NCI-H2227 (cell line): ENCODE measurements around the gene NBAS.
A peak's percentile ranks its signal among the peaks of the same experiment; 100 is the strongest.
"Not testable (repeated sequence)": the region's sequence is repeated elsewhere in the genome, so short reads cannot be mapped to it uniquely, and the experiment has no call there.

Source experiments
- DNase-seq: peaks from one replicate; lab custom pipeline; 2025; ENCODE audit not compliant: unreplicated experiment; lab: John Stamatoyannopoulos, UW

Gene NBAS

DNA sequence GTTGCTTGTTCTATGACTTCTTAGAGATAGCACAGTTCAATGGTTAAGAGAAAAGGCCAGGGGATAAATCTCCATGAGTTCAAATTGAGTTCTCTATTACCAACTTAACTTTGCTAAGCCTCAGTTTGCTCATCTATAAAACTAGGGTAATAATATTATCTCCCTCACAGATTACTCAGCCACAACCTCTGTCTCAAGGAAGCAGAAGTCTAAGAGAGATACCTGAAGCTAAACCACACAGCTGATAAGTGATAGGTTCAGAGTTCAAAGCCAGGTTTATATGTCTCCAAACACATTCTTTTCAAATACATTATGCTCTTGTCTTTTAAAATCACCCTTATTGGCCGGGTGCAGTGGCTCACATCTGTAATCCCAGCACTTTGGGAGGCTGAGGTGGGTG, 287.7 kb downstream of the NBAS start:
- DNase-seq = no peak

GRCh38 chr2:15272942-15273341, 288.2 kb downstream of the NBAS start:
- no peak for DNase-seq

DNA sequence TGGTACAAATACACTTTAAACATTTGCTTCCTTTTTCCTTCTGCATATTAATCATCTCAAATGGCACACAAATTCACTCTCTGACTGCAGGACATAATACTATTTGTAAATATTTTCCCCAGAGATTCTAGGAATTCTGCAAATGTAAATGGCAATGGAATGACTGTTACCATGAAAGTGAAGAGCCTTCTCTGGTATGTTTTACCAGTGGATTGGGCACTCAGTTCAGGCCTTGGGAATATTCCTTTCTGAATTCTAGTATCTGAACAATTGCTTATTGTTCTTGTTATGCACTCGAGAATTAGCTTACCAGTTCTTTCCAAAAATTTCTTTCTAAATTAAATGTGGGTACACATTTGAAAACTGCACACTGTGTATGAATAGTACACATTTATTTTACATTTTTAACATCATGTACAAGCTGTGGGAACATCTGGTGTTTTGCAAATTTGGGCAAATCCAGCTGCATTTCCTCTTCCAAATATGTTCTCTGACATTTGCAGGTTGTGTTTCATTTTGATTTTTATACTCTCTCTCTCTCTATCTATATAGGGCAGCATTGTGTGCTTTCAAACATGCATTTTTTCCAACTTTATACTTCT, 289.1 kb downstream of the NBAS start:
- no peak for DNase-seq

DNA sequence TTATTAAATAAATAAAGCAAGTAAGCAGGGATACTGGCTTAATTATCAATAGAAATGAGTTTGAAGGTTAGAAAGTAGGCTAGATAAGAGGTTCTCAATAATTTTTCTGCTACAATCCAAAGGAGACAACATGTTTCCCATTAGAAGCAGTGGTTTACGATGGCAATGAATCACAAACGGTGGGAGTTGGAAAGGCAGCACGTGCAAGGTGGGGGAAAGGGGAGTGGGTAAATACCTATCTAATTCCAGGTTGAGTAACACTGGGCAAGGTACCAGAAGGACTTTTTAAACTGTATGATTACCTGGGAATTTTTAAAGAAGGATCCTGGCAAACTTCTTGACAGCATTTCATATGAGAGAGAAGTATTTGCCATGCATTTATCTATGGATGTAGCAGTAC, 289.9 kb downstream of the NBAS start:
- no peak for DNase-seq

DNA sequence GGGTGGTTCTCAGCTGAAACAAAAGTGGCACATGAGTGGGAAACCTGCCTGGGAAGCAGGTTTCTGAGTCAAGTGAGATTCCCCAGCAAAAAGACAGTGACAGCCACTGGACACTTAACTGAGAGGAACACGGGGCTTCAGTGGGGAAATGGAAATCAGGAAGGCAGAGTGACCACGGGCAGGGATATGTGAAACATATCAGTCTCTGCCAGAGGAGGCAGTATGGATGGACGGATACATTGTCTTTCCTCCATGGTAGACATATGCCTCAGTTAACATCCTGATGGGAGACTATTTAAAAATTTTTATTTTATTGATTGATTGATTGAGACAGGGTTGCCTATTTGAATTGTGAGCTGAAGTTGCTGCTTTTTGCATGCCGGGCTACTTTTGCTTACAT, 292.1 kb downstream of the NBAS start:
- no peak for DNase-seq

GRCh38 chr2:15265889-15266288, 295.2 kb downstream of the NBAS start:
- DNase-seq = no peak

GRCh38 chr2:15263976-15264685, 297.0 kb downstream of the NBAS start:
- DNase-seq = no peak

DNA sequence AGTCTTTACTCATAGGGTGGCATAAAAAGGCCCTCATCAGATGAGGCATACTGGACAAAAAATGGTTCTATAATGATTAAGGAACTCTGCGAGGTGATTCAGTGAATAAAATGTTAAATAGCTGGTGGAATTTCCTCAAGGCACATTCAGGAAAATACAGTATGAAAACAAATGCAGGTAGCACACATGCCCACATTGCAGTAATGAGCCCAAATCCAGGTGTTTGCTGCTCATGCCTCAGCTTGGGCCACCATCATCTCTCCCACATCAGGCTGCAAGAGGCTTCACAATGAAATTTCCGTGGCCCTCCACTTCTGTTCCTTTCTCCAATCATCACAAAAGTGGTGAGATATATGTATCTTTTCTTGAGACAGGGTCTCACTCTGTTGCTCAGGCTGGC, 298.3 kb downstream of the NBAS start:
- no peak for DNase-seq

GRCh38 chr2:15260835-15261234, 300.3 kb downstream of the NBAS start:
- DNase-seq = no peak

GRCh38 chr2:15260196-15260595, 300.9 kb downstream of the NBAS start:
- DNase-seq = no peak

GRCh38 chr2:15259356-15259756, 301.8 kb downstream of the NBAS start:
- peak; percentile 78 for DNase-seq

GRCh38 chr2:15258385-15258784, 302.7 kb downstream of the NBAS start:
- DNase-seq = not testable (repeated sequence)

DNA sequence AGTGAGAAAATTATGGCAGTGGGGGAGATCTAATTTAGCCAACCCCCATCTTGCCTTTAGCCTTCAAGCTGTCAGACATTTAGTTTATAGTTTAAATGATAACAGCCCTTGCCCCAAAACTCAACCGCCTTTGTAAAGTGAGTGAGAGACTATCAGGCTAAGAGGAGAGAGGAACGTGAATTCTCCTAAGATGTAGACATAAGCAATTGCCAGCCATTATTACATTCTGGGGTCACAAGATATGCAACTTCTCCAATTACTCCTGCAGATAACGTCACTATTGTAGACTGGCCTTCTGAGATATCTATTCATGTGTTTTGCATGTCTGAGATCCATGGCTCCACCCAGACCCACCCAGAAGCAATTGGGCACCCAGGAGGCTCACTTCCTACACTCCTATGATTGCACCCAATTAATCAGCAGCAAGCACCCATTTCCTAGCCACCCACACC, 307.3 kb downstream of the NBAS start:
- DNase-seq = no peak

- no peak for DNase-seq
Measured at GRCh38 chr2:15253247-15253646, 307.9 kb downstream of the NBAS start.

- DNase-seq = no peak
Measured at GRCh38 chr2:15251753-15252152, 309.4 kb downstream of the NBAS start.

- not testable (repeated sequence) for DNase-seq
Measured at GRCh38 chr2:15250946-15251345, 310.2 kb downstream of the NBAS start.

- DNase-seq = no peak
Measured at GRCh38 chr2:15246870-15247269, 314.3 kb downstream of the NBAS start.

- no peak for DNase-seq
Measured at GRCh38 chr2:15243762-15244161, 317.4 kb downstream of the NBAS start.

DNA sequence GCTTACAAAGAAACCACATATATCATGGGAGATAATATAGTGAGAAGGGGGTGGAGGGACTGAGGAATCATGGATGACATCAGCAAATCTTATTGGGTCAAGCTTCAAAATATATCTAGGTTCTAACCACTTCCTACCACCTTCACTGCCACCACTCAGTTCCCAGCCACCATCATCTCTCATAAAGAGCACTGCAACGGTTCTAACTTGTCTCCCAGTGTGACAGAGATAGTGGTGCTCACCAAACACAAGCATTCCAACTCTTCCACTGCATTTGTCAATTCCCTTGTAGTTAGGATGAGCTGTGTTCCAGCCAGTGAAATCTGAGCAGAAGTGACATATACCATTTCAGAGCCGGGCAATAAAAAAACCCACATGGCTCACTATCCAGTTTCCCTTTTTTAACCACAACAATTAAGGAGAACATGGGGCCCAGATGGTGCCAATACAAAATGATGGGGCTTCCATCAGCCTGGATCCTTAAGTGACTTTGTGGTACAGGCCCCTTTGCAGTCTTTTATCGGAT, 318.1 kb downstream of the NBAS start:
- no peak for DNase-seq

DNA sequence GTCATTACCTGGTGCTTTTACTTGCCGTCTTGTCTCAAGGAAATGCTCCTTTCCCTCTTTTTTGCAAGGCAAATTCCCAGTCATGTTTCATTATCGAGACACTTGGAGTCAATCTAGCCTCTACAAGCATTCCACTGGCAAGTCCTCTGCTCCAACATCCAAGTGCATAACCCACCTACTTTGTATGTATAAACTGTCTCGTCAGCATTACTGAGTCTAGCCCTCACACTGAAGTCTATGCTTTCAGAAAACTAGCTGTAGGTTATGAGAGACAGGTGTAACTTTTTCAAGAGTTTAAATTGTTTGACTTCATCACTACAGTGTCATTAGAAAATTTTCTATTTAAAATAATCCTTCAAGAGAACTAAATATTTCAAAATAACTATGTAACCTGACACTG, 319.2 kb downstream of the NBAS start:
- no peak for DNase-seq

DNA sequence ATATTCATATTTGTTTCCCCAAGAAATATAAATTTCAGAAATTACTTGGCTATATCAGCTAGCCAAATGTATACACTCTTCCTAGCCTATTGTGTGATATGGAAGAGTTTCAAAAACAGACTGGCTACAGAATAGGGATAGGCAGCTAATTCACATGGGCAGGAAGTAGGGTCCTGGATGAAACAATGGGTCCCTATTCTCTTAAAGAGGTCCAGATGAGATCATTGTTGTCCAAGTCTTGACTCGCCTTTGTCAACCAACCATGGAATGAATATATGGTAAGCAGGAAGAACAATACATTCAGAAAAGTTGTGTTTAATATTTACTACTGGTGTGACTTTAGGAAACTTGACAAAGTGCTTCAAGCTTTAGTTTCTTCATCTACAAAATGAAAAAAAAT, 319.9 kb downstream of the NBAS start:
- no peak for DNase-seq

- DNase-seq = no peak
Measured at GRCh38 chr2:15238028-15238427, 323.1 kb downstream of the NBAS start.
